CD4-positive, alpha-beta T cell (primary cell): ENCODE data around the gene AHCYL2. TPM values are rescaled to one million over a fixed set of nuclear protein-coding genes. Genes with fewer than 3 reads are reported as not detected.

Experiments used
- ATAC-seq: fragments of 200-7000 bp; cut with Tn5 transposase; one replicate; pipeline ENCODE4 v1.10.0; 2022; ENCODE audit warnings: mild to moderate bottlenecking; ENCODE audit not compliant: poor library complexity
- CTCF ChIA-PET: fragments of 350-600 bp; sonication (Branson Sonifier 250); formaldehyde crosslinking; loops from one replicate; lab custom pipeline; 2021; ENCODE audit warnings: antibody characterized with exemption, inconsistent platforms; lab: Charles Lee
- POLR2A ChIA-PET: fragments of 350-600 bp; sonication (Branson Sonifier 250); formaldehyde crosslinking; loops from one replicate; lab custom pipeline; 2021; ENCODE audit warnings: antibody characterized with exemption, inconsistent platforms; lab: Charles Lee
- DNase-seq, 14 experiments: peaks; one replicate each; pipeline ENCODE4 v3.0.0-alpha.2; 2013 to 2020; ENCODE audit warnings: mixed read lengths in 2 of 14
- H3K27ac ChIP-seq, 2 donors: one replicate each; pipeline versions ENCODE4 v1.5.1 to v1.7.0; 2013; ENCODE audit warnings: low read length in 2 of 2, low read depth in 1 of 2, mild to moderate bottlenecking in 1 of 2
- H3K27me3 ChIP-seq, 2 experiments: 1 replicate in 1 of 2; 2 replicates in 1 of 2; pipeline versions ENCODE4 v1.6.1 to v1.7.0; 2013; ENCODE audit warnings: low read length in 2 of 2, control low read depth in 1 of 2, mild to moderate bottlenecking in 1 of 2, moderate library complexity in 1 of 2; ENCODE audit not compliant: insufficient read depth in 2 of 2, control insufficient read depth in 1 of 2
- H3K36me3 ChIP-seq: one replicate; pipeline ENCODE4 v1.6.1; 2013; ENCODE audit warnings: low read length, control low read depth; ENCODE audit not compliant: insufficient read depth
- H3K4me1 ChIP-seq: one replicate; pipeline ENCODE4 v1.6.1; 2013; ENCODE audit warnings: low read length, control low read depth; ENCODE audit not compliant: insufficient read depth
- H3K4me3 ChIP-seq: one replicate; pipeline ENCODE4 v1.5.1; 2013; ENCODE audit warnings: mild to moderate bottlenecking, low read length, moderate library complexity
- H3K9me3 ChIP-seq, 2 experiments: 1 replicate in 1 of 2; 2 replicates in 1 of 2; pipeline versions ENCODE4 v1.6.1 to v1.7.0; 2013; ENCODE audit warnings: low read length in 2 of 2, mild to moderate bottlenecking in 2 of 2, control low read depth in 1 of 2, moderate library complexity in 1 of 2; ENCODE audit not compliant: control insufficient read depth in 1 of 2, insufficient read depth in 1 of 2
- H3K27ac Mint-ChIP-seq: one replicate; pipeline ENCODE4 v1.8.0; 2020; ENCODE audit warnings: mixed read lengths
- H3K27me3 Mint-ChIP-seq: one replicate; pipeline ENCODE4 v1.8.0; 2021; ENCODE audit warnings: mixed read lengths
- H3K36me3 Mint-ChIP-seq: one replicate; pipeline ENCODE4 v1.8.0; 2021; ENCODE audit warnings: low read depth, mixed read lengths
- H3K4me1 Mint-ChIP-seq: one replicate; pipeline ENCODE4 v1.8.0; 2021; ENCODE audit warnings: low read depth, mixed read lengths
- H3K4me3 Mint-ChIP-seq: one replicate; pipeline ENCODE4 v1.8.0; 2020; ENCODE audit warnings: mild to moderate bottlenecking, mixed read lengths
- H3K9me3 Mint-ChIP-seq: one replicate; pipeline ENCODE4 v1.8.0; 2020; ENCODE audit warnings: mixed read lengths
- intact Hi-C, 2 experiments: fragments of 100-400 bp; cut with DNase I in 1 of 2; cut with micrococcal nuclease in 1 of 2; formaldehyde crosslinking; loops; one replicate each; pipeline versions ENCODE4 v1.15.1 to v1.9.0; 2023 to 2025; cut with DNase I, micrococcal nuclease
- total RNA-seq, 174 experiments: library from RNA in 2 of 174; stranded (reverse) in 2 of 174; gene quantifications; one replicate each; pipeline ENCODE4 v1.2.3 and lab custom pipeline; 2021 to 2026
- TF ChIP-seq, protein P1 (sequence below): fragments of 200-600 bp; IDR thresholded peaks from one replicate; pipeline ENCODE4 v1.8.0; 2022; ENCODE audit warnings: antibody characterized with exemption, mild to moderate bottlenecking

Gene AHCYL2
- total RNA-seq, 2 experiments from 2014 or later = 5.8 to 6.0 TPM

GRCh38 chr7:129370812-129371211, 146.0 kb downstream of the AHCYL2 start:
- H3K27ac ChIP-seq = no peak overlapping the region
- no peaks in the 10 kb centered on the region for H3K9me3 ChIP-seq
- intact Hi-C loops = no loop called here
- H3K27me3 Mint-ChIP-seq = no peaks in the 10 kb centered on the region
- ATAC-seq (no peak), DNase-seq (no peak)
- no peaks in the 10 kb centered on the region for H3K27me3 ChIP-seq
- no peaks in the 10 kb centered on the region for H3K36me3 Mint-ChIP-seq
- TF ChIP-seq, protein P1, sequence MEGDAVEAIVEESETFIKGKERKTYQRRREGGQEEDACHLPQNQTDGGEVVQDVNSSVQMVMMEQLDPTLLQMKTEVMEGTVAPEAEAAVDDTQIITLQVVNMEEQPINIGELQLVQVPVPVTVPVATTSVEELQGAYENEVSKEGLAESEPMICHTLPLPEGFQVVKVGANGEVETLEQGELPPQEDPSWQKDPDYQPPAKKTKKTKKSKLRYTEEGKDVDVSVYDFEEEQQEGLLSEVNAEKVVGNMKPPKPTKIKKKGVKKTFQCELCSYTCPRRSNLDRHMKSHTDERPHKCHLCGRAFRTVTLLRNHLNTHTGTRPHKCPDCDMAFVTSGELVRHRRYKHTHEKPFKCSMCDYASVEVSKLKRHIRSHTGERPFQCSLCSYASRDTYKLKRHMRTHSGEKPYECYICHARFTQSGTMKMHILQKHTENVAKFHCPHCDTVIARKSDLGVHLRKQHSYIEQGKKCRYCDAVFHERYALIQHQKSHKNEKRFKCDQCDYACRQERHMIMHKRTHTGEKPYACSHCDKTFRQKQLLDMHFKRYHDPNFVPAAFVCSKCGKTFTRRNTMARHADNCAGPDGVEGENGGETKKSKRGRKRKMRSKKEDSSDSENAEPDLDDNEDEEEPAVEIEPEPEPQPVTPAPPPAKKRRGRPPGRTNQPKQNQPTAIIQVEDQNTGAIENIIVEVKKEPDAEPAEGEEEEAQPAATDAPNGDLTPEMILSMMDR = no peak
- no peak overlapping the region for H3K4me3 ChIP-seq
- peaks cover 15% of the 10 kb centered on the region for H3K4me1 ChIP-seq
- no peak overlapping the region for H3K27ac Mint-ChIP-seq
- no peaks in the 10 kb centered on the region for H3K36me3 ChIP-seq
- CTCF ChIA-PET = no interaction called here
- H3K4me1 Mint-ChIP-seq = peaks cover 15% of the 10 kb centered on the region
- no peaks in the 10 kb centered on the region for H3K9me3 Mint-ChIP-seq
- POLR2A ChIA-PET = interaction anchor here (0.9 kb wide), 1 partner anchor 146 kb away, joined by 3 read pairs; the partner anchor contains the start of gene AHCYL2
- H3K4me3 Mint-ChIP-seq = no peak overlapping the region

DNA sequence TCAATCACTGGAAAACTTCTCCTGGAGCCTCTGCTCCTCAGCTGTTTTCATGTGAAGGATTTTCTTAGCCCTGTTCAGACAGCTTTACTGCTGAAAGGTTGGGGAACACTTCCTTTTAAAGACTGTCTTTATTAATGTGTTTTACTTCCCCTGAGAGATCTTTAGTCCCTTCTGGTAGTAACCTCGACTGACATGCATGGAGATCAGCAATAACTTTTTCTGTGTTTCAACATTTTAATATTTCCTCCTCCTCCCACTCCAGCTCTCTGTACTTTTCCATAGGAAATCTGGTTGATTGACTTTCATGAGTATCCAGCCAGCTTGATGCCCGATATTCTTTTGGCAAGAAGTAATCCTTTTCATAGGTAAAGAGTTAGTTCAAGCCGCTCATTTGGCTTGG, 146.7 kb downstream of the AHCYL2 start:
- CTCF ChIA-PET = no interaction called here
- Histone ChIP-seq H3K9me3 (no peaks in the 10 kb centered on the region), H3K27me3 (no peaks in the 10 kb centered on the region), H3K4me3 (no peak overlapping the region), H3K4me1 (peaks cover 15% of the 10 kb centered on the region), H3K36me3 (no peaks in the 10 kb centered on the region), H3K27ac (no peak overlapping the region)
- TF ChIP-seq, protein P1 = no peak
- Mint-ChIP-seq H3K36me3 (no peaks in the 10 kb centered on the region), H3K27me3 (no peaks in the 10 kb centered on the region), H3K27ac (no peak overlapping the region), H3K4me3 (no peak overlapping the region), H3K4me1 (peaks cover 17% of the 10 kb centered on the region), H3K9me3 (no peaks in the 10 kb centered on the region)
- POLR2A ChIA-PET = interaction anchor here (0.9 kb wide), 1 partner anchor 146 kb away, joined by 3 read pairs; the partner anchor contains the start of gene AHCYL2
- ATAC-seq = no peak
- DNase-seq = no peak
- intact Hi-C loops = no loop called here

DNA sequence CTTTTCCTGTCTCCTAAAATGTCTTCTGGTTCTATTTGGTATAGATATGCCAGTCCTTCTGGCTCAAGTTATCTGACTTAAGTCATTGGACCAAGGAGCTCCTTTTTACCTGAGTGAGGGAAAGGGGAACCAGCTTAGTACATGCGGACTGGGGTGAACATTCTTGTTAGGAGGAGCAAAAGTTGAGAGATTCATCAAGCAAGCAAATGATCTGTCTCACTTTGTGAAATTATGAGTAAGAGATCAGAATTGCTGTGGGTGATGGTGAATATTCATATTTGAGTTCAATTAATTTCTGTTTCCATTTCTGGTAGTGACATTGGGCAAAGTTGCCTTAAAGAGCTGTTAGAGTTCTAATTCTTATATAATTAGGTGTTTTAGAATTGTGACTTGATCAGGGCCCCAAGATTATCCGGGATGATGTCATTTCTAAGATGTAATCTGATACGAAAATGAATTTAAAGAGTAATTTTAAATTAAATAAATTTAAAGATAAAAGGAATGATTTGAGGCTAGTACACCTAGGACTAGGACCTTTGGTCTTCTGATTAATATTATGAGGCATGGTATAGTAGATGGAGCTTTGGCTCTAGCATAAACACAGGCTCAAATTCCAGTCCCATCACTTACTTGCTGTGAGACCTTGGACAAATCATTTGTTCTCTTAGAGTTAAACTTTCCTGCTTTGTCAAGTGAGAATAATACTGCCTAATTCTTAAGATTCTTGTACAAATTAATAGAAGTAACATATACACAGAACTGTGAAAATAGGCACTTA, 149.0 kb downstream of the AHCYL2 start:
- Histone ChIP-seq H3K27ac (no peak overlapping the region), H3K9me3 (no peaks in the 10 kb centered on the region), H3K36me3 (no peaks in the 10 kb centered on the region), H3K27me3 (no peaks in the 10 kb centered on the region), H3K4me3 (no peak overlapping the region), H3K4me1 (no peaks in the 10 kb centered on the region)
- TF ChIP-seq, protein P1 = no peak
- no peaks in the 10 kb centered on the region for H3K27me3 Mint-ChIP-seq
- ChIA-PET POLR2A (no interaction called here), CTCF (no interaction called here)
- intact Hi-C loops = no loop called here
- H3K4me3 Mint-ChIP-seq = no peak overlapping the region
- no peaks in the 10 kb centered on the region for H3K9me3 Mint-ChIP-seq
- ATAC-seq (no peak), DNase-seq (no peak)
- H3K36me3 Mint-ChIP-seq = no peaks in the 10 kb centered on the region
- no peak overlapping the region for H3K27ac Mint-ChIP-seq
- peaks cover 8% of the 10 kb centered on the region for H3K4me1 Mint-ChIP-seq
